ENCODE measurements around the gene URI1. TPM values are rescaled to one million over a fixed set of nuclear protein-coding genes. Genes with fewer than 3 reads are reported as not detected.

Gene URI1
- total RNA-seq, 1 experiment from 2014 or later: 56.0 TPM

GRCh38 chr19:30062065-30062906 lies 120.2 kb downstream of the URI1 start:
- no peak for DNase-seq
- H3K27ac ChIP-seq: no peak overlapping the region
- no peaks in the 10 kb centered on the region for H3F3A ChIP-seq (ENCODE audit: insufficient read depth, low read depth)
- TF ChIP-seq EZH2 (IDR thresholded peaks at IDR 0.05; ENCODE audit: low read depth) (no peak), CTCF (conservative IDR thresholded peaks at IDR 0.05) (no peak)
- H3K9me3 ChIP-seq (ENCODE audit: insufficient read depth, low read depth): no peaks in the 10 kb centered on the region
- H3K4me3 ChIP-seq: no peak overlapping the region
- H2AFZ ChIP-seq: no peak overlapping the region
- H3K36me3 ChIP-seq (ENCODE audit: low read depth): no peaks in the 10 kb centered on the region
- intact Hi-C loops (cut with micrococcal nuclease; ENCODE audit: unreplicated experiment): no loop called here
- peaks cover 50% of the 10 kb centered on the region for H3K27me3 ChIP-seq (ENCODE audit: insufficient read depth, low read depth)
- H3K4me2 ChIP-seq: no peak overlapping the region
- H3K4me1 ChIP-seq (replicated peaks; ENCODE audit: insufficient read depth): no peaks in the 10 kb centered on the region
- no TSS peak for BruUV-seq (replicated peaks)
- ChIA-PET POLR2A (ENCODE audit: unreplicated experiment) (no interaction called here), CTCF (no interaction called here)
- no peaks in the 10 kb centered on the region for H3K9me2 ChIP-seq (ENCODE audit: insufficient read depth)
- H4K20me1 ChIP-seq (ENCODE audit: insufficient read depth): no peaks in the 10 kb centered on the region
- H3K79me2 ChIP-seq (ENCODE audit: low read depth): no peaks in the 10 kb centered on the region

GRCh38 chr19:30062907-30063649 lies 121.0 kb downstream of the URI1 start:
- intact Hi-C loops (cut with micrococcal nuclease; ENCODE audit: unreplicated experiment): no loop called here
- Histone ChIP-seq H3K4me1 (replicated peaks; ENCODE audit: insufficient read depth) (no peaks in the 10 kb centered on the region), H3F3A (ENCODE audit: insufficient read depth, low read depth) (no peaks in the 10 kb centered on the region), H3K4me2 (no peak overlapping the region), H4K20me1 (ENCODE audit: insufficient read depth) (no peaks in the 10 kb centered on the region), H3K36me3 (ENCODE audit: low read depth) (no peaks in the 10 kb centered on the region), H3K4me3 (no peak overlapping the region), H3K27ac (no peak overlapping the region), H3K27me3 (ENCODE audit: insufficient read depth, low read depth) (peaks cover 50% of the 10 kb centered on the region), H2AFZ (no peak overlapping the region), H3K9me3 (ENCODE audit: insufficient read depth, low read depth) (no peaks in the 10 kb centered on the region), H3K9me2 (ENCODE audit: insufficient read depth) (no peaks in the 10 kb centered on the region), H3K79me2 (ENCODE audit: low read depth) (no peaks in the 10 kb centered on the region)
- CTCF ChIA-PET: no interaction called here
- DNase-seq: no peak
- TF ChIP-seq EZH2 (IDR thresholded peaks at IDR 0.05; ENCODE audit: low read depth) (no peak), CTCF (conservative IDR thresholded peaks at IDR 0.05) (no peak)
- BruUV-seq (replicated peaks): no TSS peak
- POLR2A ChIA-PET (ENCODE audit: unreplicated experiment): no interaction called here

- Histone ChIP-seq H2AFZ (no peak overlapping the region), H3K27ac (no peak overlapping the region), H3K4me1 (replicated peaks; ENCODE audit: insufficient read depth) (no peaks in the 10 kb centered on the region), H3K9me2 (ENCODE audit: insufficient read depth) (no peaks in the 10 kb centered on the region), H3K36me3 (ENCODE audit: low read depth) (no peaks in the 10 kb centered on the region), H3F3A (ENCODE audit: insufficient read depth, low read depth) (no peaks in the 10 kb centered on the region), H3K27me3 (ENCODE audit: insufficient read depth, low read depth) (peaks cover 50% of the 10 kb centered on the region), H3K4me3 (no peak overlapping the region), H3K9me3 (ENCODE audit: insufficient read depth, low read depth) (no peaks in the 10 kb centered on the region), H3K79me2 (ENCODE audit: low read depth) (no peaks in the 10 kb centered on the region), H3K4me2 (no peak overlapping the region), H4K20me1 (ENCODE audit: insufficient read depth) (no peaks in the 10 kb centered on the region)
- DNase-seq: no peak
- TF ChIP-seq EZH2 (IDR thresholded peaks at IDR 0.05; ENCODE audit: low read depth): no peak
- TF ChIP-seq CTCF (conservative IDR thresholded peaks at IDR 0.05): no peak
- intact Hi-C loops (cut with micrococcal nuclease; ENCODE audit: unreplicated experiment): no loop called here
- ChIA-PET POLR2A (ENCODE audit: unreplicated experiment) (no interaction called here), CTCF (no interaction called here)
- BruUV-seq (replicated peaks): no TSS peak
These were observed 121.8 kb downstream of the URI1 start for GRCh38 chr19:30063650-30064347.

Data from PC-9 (cell line).